Keratinocyte (primary cell): ENCODE measurements around the gene RHOF. TPM values are rescaled to one million over a fixed set of nuclear protein-coding genes. Genes with fewer than 3 reads are reported as not detected.
A peak's percentile ranks its signal among the peaks of the same experiment; 100 is the strongest.

Experiments used
- DNase-seq: peaks from one replicate; pipeline ENCODE4 v3.0.0-alpha.2; 2011; ENCODE audit warnings: low read depth, missing footprints, low spot score
- FAIRE-seq: peaks from 2 replicates; lab custom pipeline; 2011; peaks lifted over from hg19 to GRCh38; lab: Jason Lieb, UNC
- H2AFZ ChIP-seq: 2 replicates; pipeline ENCODE4 v1.6.0; 2012; ENCODE audit warnings: low read length, control low read depth, inconsistent platforms; ENCODE audit not compliant: control insufficient read depth
- H3K27ac ChIP-seq: 2 replicates; pipeline ENCODE4 v1.5.1; 2011; ENCODE audit warnings: low read length; ENCODE audit not compliant: control insufficient read depth, insufficient read depth
- H3K27me3 ChIP-seq: 3 replicates; pipeline ENCODE4 v1.6.0; 2011; ENCODE audit warnings: low read length; ENCODE audit not compliant: control insufficient read depth, insufficient read depth; ENCODE audit errors: extremely low read depth
- H3K36me3 ChIP-seq, 2 experiments: 2 replicates in 1 of 2; 3 replicates in 1 of 2; pipeline ENCODE4 v1.5.1; 2011; ENCODE audit warnings: low read length in 2 of 2, mild to moderate bottlenecking in 1 of 2; ENCODE audit not compliant: control insufficient read depth in 2 of 2, insufficient read depth in 2 of 2; ENCODE audit errors: extremely low read depth in 1 of 2
- H3K4me1 ChIP-seq: 3 replicates; pipeline ENCODE4 v1.5.1; 2011; ENCODE audit warnings: low read length; ENCODE audit not compliant: control insufficient read depth, insufficient read depth; ENCODE audit errors: extremely low read depth
- H3K4me2 ChIP-seq: 3 replicates; pipeline ENCODE4 v1.6.0; 2011; ENCODE audit warnings: low read depth, low read length; ENCODE audit not compliant: control insufficient read depth, insufficient read depth; ENCODE audit errors: extremely low read depth
- H3K4me3 ChIP-seq, 3 experiments: fragments of 200-600 bp in 1 of 3; sonication (generic) in 1 of 3; 2 replicates in 2 of 3; 3 replicates in 1 of 3; pipeline ENCODE4 v1.5.1; 2011 to 2016; ENCODE audit warnings: low read length in 3 of 3, mild to moderate bottlenecking in 3 of 3, control low read depth in 2 of 3, inconsistent platforms in 1 of 3, low read depth in 1 of 3, mixed read lengths in 1 of 3, mixed run types in 1 of 3, moderate library complexity in 1 of 3; ENCODE audit not compliant: control insufficient read depth in 2 of 3, insufficient read depth in 2 of 3; ENCODE audit errors: extremely low read depth in 1 of 3
- H3K79me2 ChIP-seq: 2 replicates; pipeline ENCODE4 v1.6.0; 2012; ENCODE audit warnings: low read length; ENCODE audit not compliant: control insufficient read depth, insufficient read depth
- H3K9ac ChIP-seq: 3 replicates; pipeline ENCODE4 v1.6.0; 2011; ENCODE audit warnings: low read length; ENCODE audit not compliant: control insufficient read depth, insufficient read depth; ENCODE audit errors: extremely low read depth
- H3K9me1 ChIP-seq: 3 replicates; pipeline ENCODE4 v1.6.0; 2011; ENCODE audit warnings: low read length; ENCODE audit not compliant: control insufficient read depth, insufficient read depth; ENCODE audit errors: extremely low read depth
- H3K9me3 ChIP-seq: 2 replicates; pipeline ENCODE4 v1.5.1; 2012; ENCODE audit warnings: low read depth, low read length; ENCODE audit not compliant: control insufficient read depth
- H4K20me1 ChIP-seq: 3 replicates; pipeline ENCODE4 v1.6.0; 2011; ENCODE audit warnings: low read length; ENCODE audit not compliant: control insufficient read depth, insufficient read depth; ENCODE audit errors: extremely low read depth
- CTCF ChIP-seq, 3 experiments: IDR thresholded peaks in 1 of 3; conservative IDR thresholded peaks in 1 of 3; optimal IDR thresholded peaks in 1 of 3; 2 replicates in 2 of 3; 3 replicates in 1 of 3; pipeline versions ENCODE3 to v1.5.1; 2011; ENCODE audit warnings: low read length in 3 of 3, mild to moderate bottlenecking in 3 of 3, moderate library complexity in 2 of 3, control low read depth in 1 of 3, inconsistent platforms in 1 of 3; ENCODE audit not compliant: insufficient read depth in 2 of 3; ENCODE audit errors: extremely low read depth in 1 of 3
- EZH2 ChIP-seq: IDR thresholded peaks from one replicate; pipeline ENCODE4 v1.6.1; 2012; ENCODE audit warnings: inconsistent platforms, mild to moderate bottlenecking, low read length, moderate library complexity
- dilution Hi-C: fragments of 300-500 bp; cut with MboI; formaldehyde crosslinking; loops from one replicate; pipeline ENCODE4 v1.7.0; 2020; ENCODE audit warnings: low sequenced_read_pairs; ENCODE audit not compliant: extremely low pct_ligation_motif_present
- polyA plus RNA-seq, 5 experiments: library from polyadenylated mRNA; depleted of rRNA in 3 of 5; stranded (reverse) in 3 of 5; stranded (forward) in 1 of 5; unstranded in 1 of 5; fragments of >200 nt; gene quantifications; 1 replicate in 1 of 5; 2 replicates in 3 of 5; 3 replicates in 1 of 5; pipeline versions ENCODE4 v1.2.1 to v1.2.3, GENCODE V29; 2011 to 2012; ENCODE audit warnings: missing spikeins in 2 of 5, low read depth in 1 of 5, low replicate concordance in 1 of 5

The RHOF gene
- polyA plus RNA-seq, 1 donor (not counting 4 experiments of a cell fraction or from before 2014, with no cell fraction given) = 2.8 TPM

DNA sequence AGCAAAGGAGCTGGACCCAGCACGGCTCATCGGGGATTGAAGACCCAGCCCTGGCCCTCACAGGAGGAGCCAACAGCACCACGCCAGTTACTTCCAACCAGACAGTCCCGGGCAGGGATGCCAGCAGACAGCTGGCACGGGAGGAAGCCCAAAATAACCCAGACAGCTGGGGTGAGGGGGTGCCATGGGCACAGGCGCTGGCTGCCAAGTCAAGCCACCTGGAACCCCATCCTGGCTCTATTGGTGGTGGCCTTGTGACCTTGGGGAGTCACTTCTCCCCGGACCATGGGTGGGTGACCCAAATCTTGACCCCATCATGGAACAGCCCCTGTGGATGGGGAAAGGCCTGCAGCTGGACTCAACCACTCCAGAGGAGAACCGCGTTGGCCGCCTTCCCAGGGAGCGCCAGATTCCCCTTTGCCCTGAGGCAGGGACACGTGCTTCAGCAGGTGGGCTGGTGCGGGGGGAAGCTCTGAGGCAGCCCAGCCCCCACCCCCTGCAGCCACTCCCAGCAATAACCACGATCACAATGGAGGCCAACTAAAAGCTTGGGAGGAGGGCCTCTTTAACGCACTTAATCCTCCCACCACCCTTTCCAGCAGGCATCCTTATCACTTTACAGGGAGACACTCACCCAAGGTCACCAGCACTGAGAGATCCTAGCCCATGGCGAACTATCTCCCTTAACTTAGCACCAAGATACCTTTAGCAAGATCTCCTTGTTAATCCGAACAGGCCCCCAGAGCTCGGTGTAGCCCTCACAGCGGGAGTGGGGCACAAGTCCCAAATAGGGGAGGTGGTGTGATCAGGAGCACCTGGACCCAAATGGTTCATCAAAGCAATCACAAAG is 4.7 kb upstream of the RHOF start:
- DNase-seq = no peak
- Histone ChIP-seq H3K27me3 (no peaks in the 10 kb centered on the region), H3K4me1 (peaks cover 57% of the 10 kb centered on the region), H3K9ac (peak overlapping the region; percentile 98), H3K36me3 (peaks cover 5 to 6% of the 10 kb centered on the region in 2 experiments), H3K9me3 (no peaks in the 10 kb centered on the region), H3K79me2 (peaks cover 11% of the 10 kb centered on the region), H3K4me3 (peak overlapping the region; percentile 27 to 50 (median 31)), H2AFZ (no peak overlapping the region), H4K20me1 (no peaks in the 10 kb centered on the region), H3K27ac (peak overlapping the region; percentile 90), H3K9me1 (no peaks in the 10 kb centered on the region), H3K4me2 (peak overlapping the region; percentile 83)
- dilution Hi-C loops = no loop called here
- TF ChIP-seq CTCF (optimal IDR thresholded peaks at IDR 0.05 in 1 of 3, IDR thresholded peaks at IDR 0.05 in 1 of 3, conservative IDR thresholded peaks at IDR 0.05 in 1 of 3; ENCODE audit: extremely low read depth in 1 of 3, insufficient read depth in 2 of 3, low read length in 3 of 3) = no peak
- TF ChIP-seq EZH2 = no peak
- FAIRE-seq = no peak

GRCh38 chr12:121796855-121797751 is 3.6 kb upstream of the RHOF start:
- H3K9me3 ChIP-seq = no peaks in the 10 kb centered on the region
- H4K20me1 ChIP-seq = no peaks in the 10 kb centered on the region
- H3K4me2 ChIP-seq = peak overlapping the region; percentile 83
- FAIRE-seq = no peak
- H3K4me1 ChIP-seq = peaks cover 58% of the 10 kb centered on the region
- peak overlapping the region; percentile 9 to 46 (median 18) for H3K4me3 ChIP-seq
- TF ChIP-seq EZH2 (no peak), CTCF (optimal IDR thresholded peaks at IDR 0.05 in 1 of 3, IDR thresholded peaks at IDR 0.05 in 1 of 3, conservative IDR thresholded peaks at IDR 0.05 in 1 of 3; ENCODE audit: extremely low read depth in 1 of 3, insufficient read depth in 2 of 3, low read length in 3 of 3) (no peak)
- H2AFZ ChIP-seq = no peak overlapping the region
- H3K36me3 ChIP-seq = peaks cover 5 to 6% of the 10 kb centered on the region in 2 experiments
- H3K27me3 ChIP-seq = no peaks in the 10 kb centered on the region
- DNase-seq = no peak
- no peaks in the 10 kb centered on the region for H3K9me1 ChIP-seq
- H3K79me2 ChIP-seq = peaks cover 10% of the 10 kb centered on the region
- dilution Hi-C loops = no loop called here
- H3K9ac ChIP-seq = peak overlapping the region; percentile 98
- peak overlapping the region; percentile 90 for H3K27ac ChIP-seq
